ENCODE measurements around the gene MOXD1.

DNA sequence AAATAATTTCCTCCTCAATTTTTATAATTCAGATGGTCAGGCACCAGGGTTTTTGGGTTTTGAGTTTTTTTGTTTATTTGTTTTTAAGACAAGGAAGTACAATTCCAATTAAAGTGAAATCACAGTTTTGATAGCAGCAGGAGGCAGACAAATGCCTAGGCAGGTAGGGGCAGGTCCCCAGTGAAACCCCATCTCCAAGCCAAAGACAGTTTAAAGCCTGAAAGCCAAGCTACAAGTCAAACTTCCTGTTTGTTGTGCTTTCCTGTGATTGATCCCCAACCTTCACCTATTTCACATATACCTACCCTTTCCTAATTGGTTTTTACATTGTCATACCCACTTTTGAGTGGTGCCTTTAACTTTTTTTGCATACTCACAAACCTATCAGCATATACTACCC, 149.6 kb downstream of the MOXD1 start:
- TF ChIP-seq, protein P1, sequence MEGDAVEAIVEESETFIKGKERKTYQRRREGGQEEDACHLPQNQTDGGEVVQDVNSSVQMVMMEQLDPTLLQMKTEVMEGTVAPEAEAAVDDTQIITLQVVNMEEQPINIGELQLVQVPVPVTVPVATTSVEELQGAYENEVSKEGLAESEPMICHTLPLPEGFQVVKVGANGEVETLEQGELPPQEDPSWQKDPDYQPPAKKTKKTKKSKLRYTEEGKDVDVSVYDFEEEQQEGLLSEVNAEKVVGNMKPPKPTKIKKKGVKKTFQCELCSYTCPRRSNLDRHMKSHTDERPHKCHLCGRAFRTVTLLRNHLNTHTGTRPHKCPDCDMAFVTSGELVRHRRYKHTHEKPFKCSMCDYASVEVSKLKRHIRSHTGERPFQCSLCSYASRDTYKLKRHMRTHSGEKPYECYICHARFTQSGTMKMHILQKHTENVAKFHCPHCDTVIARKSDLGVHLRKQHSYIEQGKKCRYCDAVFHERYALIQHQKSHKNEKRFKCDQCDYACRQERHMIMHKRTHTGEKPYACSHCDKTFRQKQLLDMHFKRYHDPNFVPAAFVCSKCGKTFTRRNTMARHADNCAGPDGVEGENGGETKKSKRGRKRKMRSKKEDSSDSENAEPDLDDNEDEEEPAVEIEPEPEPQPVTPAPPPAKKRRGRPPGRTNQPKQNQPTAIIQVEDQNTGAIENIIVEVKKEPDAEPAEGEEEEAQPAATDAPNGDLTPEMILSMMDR (IDR thresholded peaks at IDR 0.05), result no peak
- no peak for TF ChIP-seq EZH2 (IDR thresholded peaks at IDR 0.05)
- TF ChIP-seq EZH2phosphoT487 (IDR thresholded peaks at IDR 0.05), result no peak
